HepG2 (cell line): ENCODE results near the gene CGREF1. TPM values are rescaled to one million over a fixed set of nuclear protein-coding genes. Genes with fewer than 3 reads are reported as not detected.
A peak's percentile ranks its signal among the peaks of the same experiment; 100 is the strongest.

Experiments used
- ELF1 ChIP-seq: sonication (generic); formaldehyde crosslinking; IDR thresholded peaks from 2 replicates; pipeline ENCODE4 v1.4.0; 2020; ENCODE audit warnings: missing genetic modification reagents
- HMG20B ChIP-seq: conservative IDR thresholded peaks from 2 replicates; pipeline ENCODE4 v1.6.1; 2016; ENCODE audit warnings: missing genetic modification reagents, missing compliant biosample characterization
- JUN ChIP-seq: sonication (generic); formaldehyde crosslinking; IDR thresholded peaks from 2 replicates; pipeline ENCODE4 v1.4.0; 2020; ENCODE audit warnings: mild to moderate bottlenecking, missing genetic modification reagents
- KMT2B ChIP-seq: IDR thresholded peaks from 2 replicates; pipeline ENCODE4 v1.6.1; 2016; ENCODE audit warnings: missing genetic modification reagents, missing compliant biosample characterization
- LCORL ChIP-seq, 2 experiments: fragments of 450-650 bp in 1 of 2; sonication (generic) in 1 of 2; formaldehyde crosslinking in 1 of 2; IDR thresholded peaks; 2 replicates each; pipeline versions ENCODE4 v1.5.0 to v1.6.1; 2017 to 2020; ENCODE audit warnings: antibody characterized with exemption in 1 of 2, missing genetic modification reagents in 1 of 2
- POLR2A ChIP-seq, 2 experiments: IDR thresholded peaks; 2 replicates each; pipeline ENCODE4 v1.6.1; 2011; ENCODE audit warnings: low read depth in 2 of 2, low read length in 2 of 2, mild to moderate bottlenecking in 1 of 2, moderate library complexity in 1 of 2; ENCODE audit not compliant: insufficient read depth in 1 of 2
- RELA ChIP-seq: sonication (generic); formaldehyde crosslinking; IDR thresholded peaks from 2 replicates; pipeline ENCODE4 v1.4.0; 2020; ENCODE audit warnings: missing genetic modification reagents
- SNAPC4 ChIP-seq: sonication (generic); formaldehyde crosslinking; IDR thresholded peaks from 2 replicates; pipeline ENCODE4 v1.4.0; 2020; ENCODE audit warnings: mild to moderate bottlenecking, missing genetic modification reagents
- STAT6 ChIP-seq: sonication (generic); formaldehyde crosslinking; IDR thresholded peaks from 2 replicates; pipeline ENCODE4 v1.4.0; 2020; ENCODE audit warnings: missing genetic modification reagents, mild to moderate bottlenecking, borderline replicate concordance
- THAP11 ChIP-seq: IDR thresholded peaks from 2 replicates; pipeline ENCODE4 v1.6.1; 2016; ENCODE audit warnings: missing biosample characterization, missing genetic modification reagents
- TRIM24 ChIP-seq: sonication (generic); formaldehyde crosslinking; IDR thresholded peaks from 2 replicates; pipeline ENCODE4 v1.8.0; 2022; ENCODE audit warnings: mild to moderate bottlenecking, missing genetic modification reagents
- U2AF1 ChIP-seq: fragments of 200-400 bp; formaldehyde crosslinking; optimal IDR thresholded peaks from 2 replicates; pipeline ENCODE3; 2017; ENCODE audit warnings: mild to moderate bottlenecking, low read depth, low read length
- ZBTB1 ChIP-seq: sonication (generic); formaldehyde crosslinking; IDR thresholded peaks from 2 replicates; pipeline ENCODE4 v1.4.0; 2020; ENCODE audit warnings: missing genetic modification reagents, borderline replicate concordance
- ZFP1 ChIP-seq: IDR thresholded peaks from 2 replicates; pipeline ENCODE4 v1.6.1; 2016
- ZFP62 ChIP-seq: sonication (generic); formaldehyde crosslinking; IDR thresholded peaks from 2 replicates; pipeline ENCODE4 v1.4.0; 2020; ENCODE audit warnings: missing genetic modification reagents
- ZNF333 ChIP-seq: sonication (generic); formaldehyde crosslinking; IDR thresholded peaks from 2 replicates; pipeline ENCODE4 v1.4.0; 2020; ENCODE audit warnings: mild to moderate bottlenecking, missing genetic modification reagents, borderline replicate concordance
- ZNF737 ChIP-seq: sonication (generic); formaldehyde crosslinking; IDR thresholded peaks from 2 replicates; pipeline ENCODE4 v1.5.0; 2020; ENCODE audit warnings: missing genetic modification reagents, mild to moderate bottlenecking, borderline replicate concordance
- ZNF766 ChIP-seq: sonication (generic); formaldehyde crosslinking; IDR thresholded peaks from 2 replicates; pipeline ENCODE4 v1.5.0; 2020; ENCODE audit warnings: missing genetic modification reagents, borderline replicate concordance
- ZNF768 ChIP-seq: sonication (generic); formaldehyde crosslinking; IDR thresholded peaks from 2 replicates; pipeline ENCODE4 v1.4.0; 2020; ENCODE audit warnings: missing genetic modification reagents
- ZNF770 ChIP-seq: sonication (generic); formaldehyde crosslinking; IDR thresholded peaks from 2 replicates; pipeline ENCODE4 v1.5.0; 2020; ENCODE audit warnings: mild to moderate bottlenecking, missing genetic modification reagents
- polyA plus RNA-seq, 8 experiments: library from polyadenylated mRNA; depleted of rRNA in 3 of 8; stranded (reverse) in 7 of 8; unstranded in 1 of 8; fragments of >200 nt; fragmentation: Illumina TruSeq in 4 of 8; extraction: Trizol in 4 of 8; gene quantifications; 2 replicates each; pipeline versions ENCODE4 v1.2.1 to v1.2.3, GENCODE V29; 2011 to 2016; ENCODE audit warnings: low read depth in 4 of 8, missing spikeins in 1 of 8, mixed read lengths in 1 of 8; ENCODE audit not compliant: insufficient read depth in 1 of 8
- total RNA-seq, 5 experiments: library from RNA; depleted of rRNA; stranded (reverse); fragments of >200 nt; fragmentation: Illumina TruSeq; extraction: Trizol; gene quantifications; 2 replicates each; pipeline ENCODE4 v1.2.3, GENCODE V29; 2016; ENCODE audit warnings: low read depth in 1 of 5

Gene CGREF1
- total and polyA plus RNA-seq, 2 of the 13 experiments (the other 11 are each of a cell fraction or from before 2014, with no cell fraction given): 13.9 to 23.4 TPM

- TF ChIP-seq STAT6 (CRISPR knock-in tag) (no peak), SNAPC4 (CRISPR knock-in tag) (no peak), POLR2A (IDR thresholded peaks at IDR 0.05; ENCODE audit: insufficient read depth in 1 of 2, low read depth in 2 of 2, low read length in 2 of 2) (peak; percentile 85 to 97), JUN (CRISPR knock-in tag) (no peak), TRIM24 (CRISPR knock-in tag) (no peak), ZFP62 (CRISPR knock-in tag) (no peak), ZNF333 (CRISPR knock-in tag) (peak; percentile 93), ZNF770 (no peak), THAP11 (CRISPR knock-in tag) (peak; percentile 83), ZNF766 (CRISPR knock-in tag) (0 out of 2 replicates have a peak, but pooled peaks have one; percentile 45), RELA (CRISPR knock-in tag) (no peak; the same call in none of the 2 replicates), ELF1 (CRISPR knock-in tag) (no peak), ZNF768 (CRISPR knock-in tag) (peak; percentile 47), ZFP1 (no peak), ZBTB1 (CRISPR knock-in tag) (no peak), ZNF737 (CRISPR knock-in tag) (no peak), KMT2B (0 out of 2 replicates have a peak, but pooled peaks have one; percentile 13), U2AF1 (no peak), HMG20B (no peak), LCORL (IDR thresholded peaks at IDR 0.05) (no peak), LCORL (CRISPR knock-in tag; IDR thresholded peaks at IDR 0.05) (peak; percentile 42; the same call in 1 of the 2 replicates)
Measured at GRCh38 chr2:27133905-27134780, 15.2 kb upstream of the CGREF1 start, which contains the start of gene PREB (continued).
